Activated CD4-positive, alpha-beta T cell treated with anti-CD3 and anti-CD28 coated beads, Interleukin-2, amount 50 U/mL, for 4 hours (primary cell): Measurements from ENCODE around the gene CASP1.
"Not testable (repeated sequence)": the region's sequence is repeated elsewhere in the genome, so short reads cannot be mapped to it uniquely, and the experiment has no call there.

ENCODE experiments used
- DNase-seq, 2 experiments: peaks; one replicate each; pipeline ENCODE4 v3.0.0-alpha.2; 2020

CASP1 gene

DNA sequence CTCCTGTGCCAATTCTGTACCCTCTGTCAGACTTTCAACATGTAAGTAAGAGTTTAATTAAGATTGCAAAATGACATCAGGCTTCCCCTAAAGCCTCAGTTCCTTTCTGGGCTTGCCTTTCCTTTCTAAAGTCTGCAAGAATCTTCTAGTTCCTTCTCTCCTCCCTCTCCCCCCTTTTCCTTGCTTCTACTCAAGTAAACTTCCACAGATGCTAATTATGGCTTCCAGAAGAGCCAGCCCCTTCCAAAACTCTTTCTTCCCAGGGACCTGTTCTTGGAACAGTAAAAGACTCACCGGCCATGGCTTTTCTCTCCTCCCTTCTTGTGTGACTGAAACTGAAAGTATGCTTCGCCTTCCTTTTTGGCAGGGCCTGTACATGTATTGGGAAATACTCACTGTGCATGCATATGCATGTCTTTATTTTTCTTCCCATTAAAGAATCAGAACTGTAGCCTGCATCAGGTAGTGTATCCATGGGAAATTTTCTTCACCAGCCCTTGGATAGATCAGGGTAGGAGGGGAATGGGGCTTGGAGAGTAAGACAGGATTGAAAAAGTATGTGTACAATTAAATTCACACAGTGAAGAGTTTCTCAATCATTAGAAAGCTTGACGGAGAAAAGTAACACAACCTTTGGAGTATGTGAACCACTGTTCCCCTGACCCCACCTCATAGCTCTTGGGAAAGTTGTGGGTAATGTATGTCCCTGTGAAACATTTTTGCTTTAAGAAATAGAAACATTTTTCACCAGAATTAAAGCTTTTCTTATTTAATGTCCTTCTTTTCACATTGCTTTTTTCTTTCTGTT, at the start of gene CASP1:
TSS of gene CASP1 (minus strand) at position 332 of the 808 bp plus-strand sequence. CDS start at position 301, 31 bp downstream.
- peak; percentile 9 to 16 for DNase-seq

DNA sequence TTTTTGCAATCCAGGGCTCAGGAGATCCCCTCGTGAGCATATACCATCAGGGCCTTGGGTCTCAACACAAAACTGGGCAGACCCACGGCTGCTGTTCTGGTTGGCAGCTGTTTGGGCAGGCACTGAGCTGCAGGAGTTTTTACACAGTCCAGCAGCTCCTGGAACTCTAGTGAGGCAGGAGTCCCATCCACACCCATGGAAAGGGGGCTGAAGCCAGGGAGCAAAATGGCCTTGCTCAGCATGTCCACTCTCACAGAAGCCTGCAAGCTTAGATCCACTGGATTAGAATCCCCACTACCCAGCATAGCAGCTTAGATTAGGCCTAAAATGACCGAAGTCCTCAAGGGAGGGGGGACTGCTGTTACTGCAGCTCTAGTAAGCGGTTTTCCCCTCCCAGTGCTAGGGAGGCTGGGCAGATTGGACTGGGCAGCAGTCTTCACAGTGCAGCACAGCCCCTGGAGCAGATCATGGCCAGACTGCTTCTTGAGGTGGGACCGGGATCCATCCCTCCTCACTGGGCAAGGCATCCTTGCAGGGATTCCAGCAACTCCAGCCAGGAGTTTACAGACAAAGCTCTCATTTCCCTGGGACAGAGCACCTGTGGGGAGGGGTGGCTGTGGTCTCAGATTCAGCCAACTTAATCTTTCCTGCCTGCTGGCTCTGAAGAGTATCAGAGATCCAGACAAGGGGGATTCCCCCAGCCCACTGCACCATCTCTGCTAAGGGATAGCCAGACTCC, 46.6 kb upstream of the CASP1 start:
- DNase-seq = no peak

DNA sequence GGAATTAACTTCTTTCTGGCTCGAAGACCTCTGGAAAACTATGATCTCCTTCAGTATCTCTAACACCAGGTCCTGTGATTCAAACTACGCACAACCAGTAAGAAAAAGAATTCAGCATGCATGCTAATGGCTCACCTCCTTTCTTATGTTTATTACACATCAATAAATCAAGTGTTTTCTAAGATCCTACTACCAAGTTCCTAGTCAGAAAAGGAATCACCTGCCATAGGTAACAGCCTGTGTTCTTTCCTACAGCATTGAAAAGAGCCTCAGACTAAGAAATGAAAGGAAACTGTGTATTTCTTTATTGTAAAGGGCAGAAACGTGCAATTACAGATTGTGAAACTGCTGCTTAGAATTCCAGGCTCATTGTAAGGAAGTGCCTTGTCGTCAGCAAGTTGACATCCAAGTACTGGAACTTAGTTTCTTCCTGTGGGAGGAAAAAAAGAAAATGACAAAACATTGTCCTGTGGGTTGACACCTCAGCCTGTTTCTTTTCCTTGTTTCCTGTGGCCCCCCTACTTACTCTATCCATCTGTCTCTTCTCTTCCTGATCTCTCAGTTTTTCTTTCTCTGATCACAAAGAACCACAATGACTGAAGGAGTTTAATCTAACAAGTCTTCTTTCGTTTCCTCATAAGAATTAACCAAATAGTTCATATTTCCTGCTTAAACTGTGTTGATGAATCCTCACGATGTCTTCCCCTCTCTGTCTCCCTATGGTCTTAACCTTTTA, 45.4 kb upstream of the CASP1 start:
- DNase-seq = not testable (repeated sequence)

DNA sequence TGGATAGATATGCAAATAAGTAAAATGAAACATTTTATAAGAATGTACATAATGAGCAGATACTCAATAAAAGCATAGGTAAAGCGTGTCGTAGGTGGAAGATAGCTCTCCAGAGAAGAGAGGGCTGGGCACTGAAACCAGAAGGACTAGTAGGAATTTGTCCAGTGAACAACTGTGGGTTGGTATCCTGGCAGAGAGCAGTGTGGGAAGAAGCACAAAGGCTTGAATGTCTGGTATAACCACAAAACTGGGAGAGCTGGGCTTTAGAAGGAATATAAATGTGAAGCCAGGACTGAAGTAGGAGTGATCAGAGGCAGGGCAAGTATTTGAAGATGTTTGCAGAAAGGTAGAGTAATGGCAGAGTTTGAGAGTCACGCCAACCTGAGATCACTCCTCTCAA, 43.3 kb upstream of the CASP1 start:
- DNase-seq = no peak

DNA sequence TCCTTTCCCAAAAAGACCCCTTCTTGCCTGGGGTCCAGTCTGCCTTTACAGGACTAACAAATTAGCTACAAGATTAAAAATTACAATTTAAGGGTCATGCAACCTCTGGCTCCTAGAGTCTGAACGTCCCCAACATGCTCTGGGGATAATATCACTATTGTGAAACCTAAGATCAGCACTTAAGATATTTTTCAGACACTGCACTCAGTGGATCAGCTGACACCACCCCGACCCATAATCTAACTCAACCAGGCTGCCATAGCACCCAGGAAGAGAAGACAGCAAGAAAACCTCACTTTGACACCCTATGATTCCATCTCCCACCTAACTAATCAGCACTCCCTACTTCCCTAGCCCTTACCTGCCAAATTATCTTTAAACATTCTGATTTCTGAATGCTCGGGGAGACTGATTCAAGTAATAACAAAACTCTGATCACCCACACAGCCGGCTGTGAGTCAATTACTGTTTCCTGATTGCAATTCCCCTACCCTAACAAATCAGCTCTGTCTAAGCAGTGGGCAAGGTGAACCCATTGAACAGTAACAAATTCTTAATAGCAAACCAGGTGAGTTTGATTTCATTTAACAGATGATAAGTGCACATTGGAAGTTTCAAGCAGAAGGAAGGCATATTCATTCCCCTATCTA, 42.3 kb upstream of the CASP1 start:
- DNase-seq = not testable (repeated sequence)

DNA sequence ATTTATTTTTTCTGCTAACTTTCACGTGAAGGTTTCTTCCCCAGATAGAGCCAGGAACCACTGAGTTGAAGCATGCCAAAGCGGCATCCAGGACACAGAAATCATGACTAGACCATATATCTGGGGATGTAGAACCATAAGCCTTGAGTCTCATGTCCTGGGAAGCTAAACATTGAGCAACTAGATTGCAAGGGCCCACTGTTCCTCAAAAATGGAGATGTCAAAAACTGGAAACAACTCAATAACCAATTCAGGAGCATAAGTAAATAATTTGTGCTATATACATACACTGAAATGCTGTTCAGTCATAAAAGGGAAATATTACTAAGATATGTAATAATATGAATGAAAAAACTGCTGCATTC, 39.2 kb upstream of the CASP1 start:
- no peak for DNase-seq

DNA sequence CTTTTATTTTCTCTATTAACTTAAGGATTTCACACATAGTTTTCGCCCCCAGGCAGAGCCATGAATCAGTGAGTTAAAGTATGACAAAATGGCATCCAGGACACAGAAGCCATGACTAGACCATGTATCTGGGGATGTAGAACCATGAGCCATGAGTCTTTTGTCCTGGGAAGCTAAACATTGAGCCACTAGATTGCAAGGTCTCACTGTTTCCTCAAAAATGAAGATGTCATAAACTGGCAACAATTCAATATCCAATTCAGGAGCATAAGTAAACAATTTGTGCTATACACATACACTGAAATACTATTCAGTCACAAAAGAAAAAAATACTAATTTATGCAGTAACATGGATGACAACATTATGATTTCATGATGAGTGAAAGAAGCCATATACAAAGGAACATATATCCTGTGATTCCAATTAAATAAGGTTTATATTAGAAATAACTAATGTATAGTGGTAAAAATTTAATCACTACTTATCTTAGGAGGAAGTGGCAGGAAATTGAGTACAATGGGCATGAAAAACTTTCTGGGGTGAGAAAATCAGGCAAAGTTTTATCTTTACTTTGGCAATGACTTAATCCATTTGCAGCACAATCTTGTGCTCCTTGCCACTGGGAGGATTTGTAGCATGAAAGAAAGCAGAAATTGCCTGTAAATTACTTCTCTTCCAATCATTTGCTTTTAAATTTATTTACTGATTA, 38.7 kb upstream of the CASP1 start:
- no peak for DNase-seq

DNA sequence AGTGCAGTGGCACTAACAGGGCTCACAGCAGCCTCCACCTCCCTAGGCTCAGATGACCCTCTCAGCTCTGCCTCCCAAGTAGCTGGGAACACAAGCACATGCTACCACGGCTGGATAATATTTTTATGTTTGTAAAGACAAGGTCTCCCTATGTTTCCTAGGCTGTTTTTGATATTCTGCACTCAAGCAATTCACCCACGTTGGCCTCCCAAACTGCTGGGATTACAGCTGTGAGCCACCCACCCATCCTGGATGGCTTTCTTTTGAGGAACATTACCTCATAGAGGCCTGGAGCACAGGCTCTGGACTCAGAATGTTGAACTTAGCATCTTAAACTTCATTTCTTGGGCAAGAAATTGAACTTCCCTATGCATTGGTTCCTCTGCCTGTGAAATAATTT, 37.1 kb upstream of the CASP1 start:
- DNase-seq = not testable (repeated sequence)

DNA sequence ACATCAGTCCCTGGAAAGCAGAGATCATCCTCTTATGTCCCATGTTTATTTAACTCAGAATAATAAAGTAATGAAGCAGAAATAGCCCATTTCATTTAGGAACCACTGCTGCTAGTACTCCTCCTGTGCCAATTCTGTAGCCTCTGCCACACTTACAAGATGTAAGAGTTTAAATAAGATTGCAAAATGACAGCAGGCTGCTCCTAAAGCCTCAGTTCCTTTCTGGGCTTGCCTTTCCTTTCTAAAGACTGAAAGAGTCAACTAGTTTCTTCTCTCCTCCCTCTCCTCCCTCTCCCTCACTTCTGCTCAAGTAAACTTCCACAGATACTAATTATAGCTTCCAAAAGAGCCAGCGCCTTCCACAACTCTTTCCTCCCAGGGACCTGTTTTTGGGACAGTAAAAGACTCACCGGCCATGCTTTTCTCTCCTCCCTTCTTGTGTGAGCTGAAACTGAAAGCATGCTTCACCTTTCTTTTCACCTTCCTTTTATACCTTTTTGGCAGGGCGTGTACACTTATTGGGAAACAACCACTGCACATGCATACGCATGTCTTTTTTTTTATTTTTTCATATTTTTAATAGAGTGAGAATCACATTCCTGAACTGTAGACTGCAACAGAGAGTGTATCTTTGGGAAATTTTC, 36.3 kb upstream of the CASP1 start:
- peak in 1 of 2 experiments; percentile 0 for DNase-seq

DNA sequence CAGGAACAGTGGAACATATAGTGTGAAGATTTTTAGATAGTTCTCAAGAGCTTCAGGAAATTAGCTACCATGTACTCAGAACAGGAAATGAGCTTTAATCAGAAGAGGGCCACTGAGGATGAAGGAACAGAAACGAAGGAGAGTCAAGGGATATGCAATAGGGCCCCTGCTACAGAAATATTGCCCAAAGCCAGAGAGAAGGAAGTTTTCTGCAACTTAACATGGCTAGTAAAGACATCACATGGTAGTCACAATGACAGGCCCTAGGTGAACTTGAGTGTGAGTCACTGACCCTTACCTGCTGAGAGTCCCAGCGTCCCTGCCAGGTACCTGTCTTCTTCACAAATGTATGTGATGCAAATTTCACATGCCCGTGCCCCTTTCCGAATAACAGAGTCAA, 35.4 kb upstream of the CASP1 start:
- peak in 1 of 2 experiments; percentile 2 for DNase-seq

DNA sequence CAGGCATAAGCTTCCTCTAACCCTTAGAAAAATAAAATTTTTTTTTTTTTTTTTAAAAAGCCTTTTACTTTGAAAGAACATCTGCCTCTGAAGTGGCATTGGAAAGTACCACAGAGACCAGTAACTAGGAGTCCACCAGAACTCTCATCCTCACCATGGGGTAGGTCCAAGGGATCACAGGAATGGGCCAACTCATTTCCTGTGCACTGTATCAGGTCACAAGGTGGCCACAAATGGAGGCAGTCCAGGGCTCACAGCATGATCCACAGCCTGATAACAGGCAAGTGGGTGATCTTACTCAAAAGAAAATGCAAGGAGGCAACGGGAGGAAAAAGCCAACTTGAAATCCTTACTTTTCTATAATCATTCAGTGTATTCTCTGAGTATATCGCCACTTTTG, 34.8 kb upstream of the CASP1 start:
- DNase-seq = not testable (repeated sequence)

DNA sequence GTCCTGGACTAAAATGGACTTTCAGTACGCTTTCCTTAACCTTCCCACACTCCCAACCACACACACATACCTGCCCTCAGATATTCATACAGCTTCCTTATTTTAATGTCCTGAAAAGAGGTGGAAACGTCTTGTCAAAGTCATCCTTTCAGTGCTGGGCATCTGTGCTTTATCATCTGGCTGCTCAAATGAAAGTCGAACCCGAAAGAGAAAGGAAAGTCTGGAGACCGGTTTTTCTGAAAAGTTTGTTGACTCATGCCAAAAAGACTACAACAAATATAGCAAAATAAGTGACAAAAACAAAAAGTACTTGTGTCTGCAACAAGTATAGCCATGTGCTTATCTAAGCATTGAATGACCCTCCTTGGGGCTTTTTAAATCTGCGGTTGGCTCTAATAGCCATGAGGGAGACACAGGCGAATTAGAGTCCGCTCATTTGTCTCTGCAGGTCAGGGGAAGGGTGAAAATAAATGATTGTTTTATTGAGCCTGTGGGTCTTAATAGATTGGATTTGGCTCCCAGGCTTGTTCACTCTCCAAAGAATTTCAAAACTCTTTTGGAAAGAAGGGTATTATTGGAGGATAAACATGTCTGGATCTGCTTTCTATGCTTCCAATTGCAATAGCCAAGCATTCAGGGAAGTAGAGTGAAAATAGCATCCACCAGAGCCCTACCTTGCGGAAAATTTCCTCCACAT, 28.4 kb upstream of the CASP1 start:
- not testable (repeated sequence) for DNase-seq

DNA sequence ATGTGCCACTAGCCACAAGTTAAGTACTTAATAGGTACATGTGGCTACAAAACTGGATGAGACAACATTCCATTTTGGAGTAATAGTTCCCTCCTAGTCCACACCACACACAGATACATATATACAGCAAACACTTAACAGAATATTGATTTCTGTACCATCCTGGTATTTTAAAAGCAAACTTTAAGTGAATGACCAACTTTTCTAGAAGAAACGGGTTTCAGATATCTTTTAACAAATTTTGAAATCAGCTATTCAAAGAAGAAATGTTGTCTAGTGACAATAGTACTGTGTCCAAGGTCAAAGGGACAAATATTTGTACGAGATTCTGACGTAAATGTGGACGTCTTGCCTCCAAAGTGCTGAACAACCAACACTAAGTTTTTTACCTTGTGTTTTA, 22.5 kb upstream of the CASP1 start:
- no peak for DNase-seq

DNA sequence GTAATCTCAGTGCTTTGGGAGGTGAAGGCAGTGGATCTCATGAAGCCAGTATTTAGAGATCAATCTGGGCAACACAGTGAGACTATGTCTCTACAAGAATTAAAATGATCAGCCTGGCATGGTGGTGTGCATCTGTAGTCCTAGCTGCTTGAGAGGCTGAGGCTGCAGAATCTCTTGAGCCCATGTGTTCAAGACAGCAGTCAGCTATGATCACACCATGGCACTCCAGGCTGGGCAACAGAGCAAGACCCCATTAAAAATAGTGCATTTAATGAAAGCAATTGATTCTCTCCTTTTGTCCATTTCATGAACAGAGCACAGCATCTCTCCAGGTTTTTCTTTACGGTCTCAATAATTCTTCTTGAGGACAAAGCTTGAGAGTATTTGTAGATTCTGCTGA, 21.5 kb upstream of the CASP1 start:
- no peak for DNase-seq

DNA sequence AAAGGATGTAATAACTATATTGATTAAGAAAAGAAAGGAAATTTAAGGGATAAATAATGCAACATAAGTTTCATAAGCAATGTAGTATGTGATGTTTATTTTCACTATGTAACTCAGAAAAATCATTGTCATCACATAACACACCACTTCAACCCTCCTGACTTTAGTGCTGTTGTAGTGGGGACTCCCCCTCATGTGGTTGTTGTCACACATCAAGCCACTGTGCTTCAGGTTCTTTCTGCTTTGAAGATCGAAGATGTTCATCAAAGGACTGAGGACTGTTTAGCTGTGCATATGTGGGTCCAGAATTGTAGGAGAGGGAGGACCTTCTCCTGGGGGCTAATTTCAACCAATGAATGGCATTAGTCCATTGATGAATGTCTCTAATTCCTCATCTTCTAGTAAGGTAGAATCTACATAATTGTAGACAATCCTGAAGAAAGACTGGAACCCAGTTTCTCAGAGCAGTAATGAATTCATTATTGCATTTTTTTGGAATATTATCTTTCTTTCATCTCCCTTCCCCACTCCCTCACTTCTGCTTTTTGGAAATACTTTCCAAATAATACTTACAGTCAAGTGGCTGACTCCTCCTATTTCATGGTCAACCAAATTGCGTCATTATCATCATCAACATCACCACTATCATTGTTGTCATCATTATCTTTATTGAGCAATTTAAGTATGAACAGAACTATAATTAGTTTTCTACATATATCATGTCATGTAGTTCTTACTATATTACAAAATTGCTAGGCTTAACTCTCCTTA, 20.0 kb upstream of the CASP1 start:
- DNase-seq = no peak

DNA sequence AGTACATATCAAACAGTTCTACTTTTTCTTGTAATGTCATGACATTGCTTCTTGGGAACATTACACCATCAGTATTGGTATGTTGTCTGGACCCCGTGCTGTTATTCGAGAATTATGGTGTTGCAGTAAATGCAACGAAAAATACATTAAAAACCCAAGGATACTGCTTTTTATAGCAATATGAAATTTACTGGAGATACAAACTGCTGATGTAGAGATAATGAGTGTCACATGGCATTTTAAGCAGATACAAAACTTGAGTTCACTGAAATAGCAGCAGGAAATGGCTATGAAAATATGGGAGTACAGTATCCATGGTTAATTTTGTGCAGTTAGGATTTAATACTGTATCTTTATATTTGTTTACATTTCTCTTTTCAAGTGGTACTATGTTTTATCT, 17.5 kb upstream of the CASP1 start:
- no peak for DNase-seq

DNA sequence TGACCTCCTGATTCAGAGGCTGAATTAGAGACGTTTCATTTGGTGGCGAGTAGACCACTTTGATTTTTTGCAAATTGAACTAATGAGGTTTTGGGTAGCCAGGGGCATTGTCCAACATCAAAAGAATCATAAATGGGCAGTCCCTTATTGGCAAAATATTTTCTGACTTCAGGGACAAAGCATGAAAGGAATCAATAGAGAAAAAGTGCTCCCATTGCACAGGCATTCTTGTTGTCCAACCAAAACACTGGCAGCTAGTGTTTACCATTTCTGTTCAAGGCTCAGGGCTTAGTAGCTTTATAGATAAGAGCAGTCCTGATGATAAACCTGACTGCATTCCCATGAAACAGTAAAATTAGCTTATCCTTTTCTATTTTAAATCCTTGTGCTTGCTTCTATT, 16.6 kb upstream of the CASP1 start:
- DNase-seq = no peak

DNA sequence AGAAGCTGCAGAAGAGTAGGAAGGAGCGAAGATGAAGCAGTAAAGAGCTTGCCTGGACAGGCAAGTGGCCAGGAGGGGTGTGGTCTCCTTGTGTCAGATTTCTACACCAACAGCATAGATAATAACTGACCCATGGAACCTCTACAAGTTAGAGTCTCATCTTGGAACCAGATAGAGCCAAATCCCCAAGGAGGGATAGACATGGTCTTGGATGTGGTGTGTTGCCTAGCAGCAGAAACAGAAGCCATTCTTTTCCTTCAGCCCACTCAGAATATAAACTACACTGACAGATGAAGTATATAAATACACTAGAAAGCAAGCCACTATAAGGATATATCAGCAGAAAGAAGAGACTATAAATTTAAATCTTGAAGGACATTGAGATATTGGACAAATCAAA, 14.5 kb upstream of the CASP1 start:
- no peak for DNase-seq

DNA sequence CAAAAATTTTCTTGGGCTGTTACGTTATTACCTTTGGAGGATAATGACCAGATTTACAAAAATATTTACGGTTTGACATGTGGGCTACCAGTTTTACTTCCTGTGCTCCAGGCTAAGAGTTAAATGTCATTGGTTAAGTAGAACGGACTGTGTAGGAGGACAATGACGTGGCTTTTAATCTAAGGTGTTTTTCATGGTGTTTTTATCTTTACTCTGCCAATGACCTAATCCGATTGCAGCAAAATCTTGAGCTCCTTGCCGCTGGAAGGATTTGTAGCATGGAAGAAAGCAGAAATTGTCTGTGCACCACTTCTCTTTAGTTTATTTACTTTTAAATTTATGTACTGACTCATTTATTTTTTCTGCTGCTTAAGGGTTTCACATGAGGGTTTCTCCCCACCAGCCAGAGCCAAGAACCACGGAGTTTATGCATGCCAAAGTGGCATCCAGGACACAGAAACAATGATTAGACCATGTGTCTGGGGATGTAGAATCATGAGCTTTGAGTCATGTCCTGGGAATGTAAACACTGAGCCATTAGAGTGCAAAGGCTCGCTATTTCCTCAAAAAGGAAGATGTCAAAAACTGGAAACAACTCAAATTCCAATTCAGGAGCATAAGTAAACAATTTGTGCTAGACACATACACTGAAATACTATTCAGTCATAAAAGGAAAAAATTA, 12.1 kb upstream of the CASP1 start:
- DNase-seq = no peak
